ENCODE data around the gene FTO. TPM values are rescaled to one million over a fixed set of nuclear protein-coding genes. Genes with fewer than 3 reads are reported as not detected.
"Not testable (repeated sequence)": the region's sequence is repeated elsewhere in the genome, so short reads cannot be mapped to it uniquely, and the experiment has no call there.

FTO gene
- total RNA-seq, 1 experiment from 2014 or later = 55.0 TPM

- POLR2A ChIA-PET = no interaction called here
- no peak for DNase-seq (ENCODE audit: unreplicated experiment)
- no peak for TF ChIP-seq CTCF (IDR thresholded peaks at IDR 0.05; ENCODE audit: unreplicated experiment)
- H3K4me1 Mint-ChIP-seq (ENCODE audit: insufficient read depth, unreplicated experiment) = no peaks in the 10 kb centered on the region
- H3K9me3 Mint-ChIP-seq (ENCODE audit: unreplicated experiment) = no peaks in the 10 kb centered on the region
- CTCF ChIA-PET = interaction anchor here (0.6 to 1.0 kb wide), 2 partner anchors 8 to 42 kb away, joined by 3 read pairs; no protein-coding TSS in a partner anchor
- intact Hi-C loops (cut with micrococcal nuclease) = no loop called here
- H3K27ac Mint-ChIP-seq (ENCODE audit: low read depth, unreplicated experiment) = no peak overlapping the region
- peaks cover 38% of the 10 kb centered on the region for H3K36me3 Mint-ChIP-seq (ENCODE audit: insufficient read depth, unreplicated experiment)
- H3K27me3 Mint-ChIP-seq (ENCODE audit: insufficient read depth, unreplicated experiment) = no peaks in the 10 kb centered on the region
- no TSS peak for BruUV-seq (replicated peaks)
- H3K4me3 Mint-ChIP-seq (ENCODE audit: unreplicated experiment) = no peak overlapping the region
Measured at GRCh38 chr16:53693320-53693719, 10.6 kb upstream of the FTO start.

- H3K9me3 Mint-ChIP-seq (ENCODE audit: unreplicated experiment) = no peaks in the 10 kb centered on the region
- no TSS peak for BruUV-seq (replicated peaks)
- no peaks in the 10 kb centered on the region for H3K4me1 Mint-ChIP-seq (ENCODE audit: insufficient read depth, unreplicated experiment)
- H3K27me3 Mint-ChIP-seq (ENCODE audit: insufficient read depth, unreplicated experiment) = no peaks in the 10 kb centered on the region
- no peak for TF ChIP-seq CTCF (IDR thresholded peaks at IDR 0.05; ENCODE audit: unreplicated experiment)
- no peak for DNase-seq (ENCODE audit: unreplicated experiment)
- intact Hi-C loops (cut with micrococcal nuclease) = no loop called here
- ChIA-PET CTCF (no interaction called here), POLR2A (interaction anchor here (0.6 kb wide), 1 partner anchor 45 kb away, joined by 3 read pairs; no protein-coding TSS in a partner anchor)
- peaks cover 45% of the 10 kb centered on the region for H3K36me3 Mint-ChIP-seq (ENCODE audit: insufficient read depth, unreplicated experiment)
- no peak overlapping the region for H3K27ac Mint-ChIP-seq (ENCODE audit: low read depth, unreplicated experiment)
- no peak overlapping the region for H3K4me3 Mint-ChIP-seq (ENCODE audit: unreplicated experiment)
Measured at GRCh38 chr16:53695070-53695469, 8.9 kb upstream of the FTO start.

- H3K4me1 Mint-ChIP-seq (ENCODE audit: insufficient read depth, unreplicated experiment); DNase-seq (ENCODE audit: unreplicated experiment); BruUV-seq (replicated peaks); H3K27ac Mint-ChIP-seq (ENCODE audit: low read depth, unreplicated experiment); intact Hi-C loops (cut with micrococcal nuclease); CTCF ChIA-PET; H3K9me3 Mint-ChIP-seq (ENCODE audit: unreplicated experiment); POLR2A ChIA-PET; H3K27me3 Mint-ChIP-seq (ENCODE audit: insufficient read depth, unreplicated experiment); H3K4me3 Mint-ChIP-seq (ENCODE audit: unreplicated experiment): not testable (repeated sequence)
- H3K36me3 Mint-ChIP-seq (ENCODE audit: insufficient read depth, unreplicated experiment) = peaks cover 28% of the 10 kb centered on the region
Measured at GRCh38 chr16:53698271-53698670, 5.7 kb upstream of the FTO start.

GRCh38 chr16:53704445-53704813 is 473 bp downstream of the FTO start:
- BruUV-seq (replicated peaks) = TSS peak; percentile 51
- Mint-ChIP-seq H3K4me1 (ENCODE audit: insufficient read depth, unreplicated experiment) (peaks cover 9% of the 10 kb centered on the region), H3K27ac (ENCODE audit: low read depth, unreplicated experiment) (peak overlapping the region; percentile 96), H3K4me3 (ENCODE audit: unreplicated experiment) (peak overlapping the region; percentile 100), H3K9me3 (ENCODE audit: unreplicated experiment) (no peaks in the 10 kb centered on the region), H3K27me3 (ENCODE audit: insufficient read depth, unreplicated experiment) (no peaks in the 10 kb centered on the region), H3K36me3 (ENCODE audit: insufficient read depth, unreplicated experiment) (peaks cover 24% of the 10 kb centered on the region)
- POLR2A ChIA-PET = interaction anchor here (0.7 to 2.4 kb wide), 16 partner anchors 8 to 1226 kb away, joined by 3 to 19 read pairs (median 5); partner anchors contain the start of gene IRX5
- CTCF ChIA-PET = interaction anchor here (1.2 kb wide), 2 partner anchors 11 to 39 kb away, joined by 4 to 7 read pairs; no protein-coding TSS in a partner anchor
- DNase-seq (ENCODE audit: unreplicated experiment) = no peak
- intact Hi-C loops (cut with micrococcal nuclease) = loop anchor here (1.0 to 5.0 kb wide), 2 partner anchors 64 to 178 kb away; no protein-coding TSS in a partner anchor
- no peak for TF ChIP-seq CTCF (IDR thresholded peaks at IDR 0.05; ENCODE audit: unreplicated experiment)

GRCh38 chr16:53707671-53708070 is 3.7 kb downstream of the FTO start:
- peaks cover 13% of the 10 kb centered on the region for H3K36me3 Mint-ChIP-seq (ENCODE audit: insufficient read depth, unreplicated experiment)
- ChIA-PET POLR2A (no interaction called here), CTCF (interaction anchor here (0.7 kb wide), 1 partner anchor 73 kb away, joined by 3 read pairs; no protein-coding TSS in a partner anchor)
- DNase-seq (ENCODE audit: unreplicated experiment) = no peak
- no peaks in the 10 kb centered on the region for H3K9me3 Mint-ChIP-seq (ENCODE audit: unreplicated experiment)
- no peak overlapping the region for H3K4me3 Mint-ChIP-seq (ENCODE audit: unreplicated experiment)
- TF ChIP-seq CTCF (IDR thresholded peaks at IDR 0.05; ENCODE audit: unreplicated experiment) = no peak
- intact Hi-C loops (cut with micrococcal nuclease) = no loop called here
- peaks cover 9% of the 10 kb centered on the region for H3K4me1 Mint-ChIP-seq (ENCODE audit: insufficient read depth, unreplicated experiment)
- no TSS peak for BruUV-seq (replicated peaks)
- no peak overlapping the region for H3K27ac Mint-ChIP-seq (ENCODE audit: low read depth, unreplicated experiment)
- H3K27me3 Mint-ChIP-seq (ENCODE audit: insufficient read depth, unreplicated experiment) = no peaks in the 10 kb centered on the region

Measured in MCF 10A (cell line).